Prostate gland (tissue), 2 donors: ENCODE results near the gene GANC. TPM values are rescaled to one million over a fixed set of nuclear protein-coding genes. Genes with fewer than 3 reads are reported as not detected.

ENCODE experiments used
- DNase-seq: peaks from one replicate; pipeline ENCODE4 v3.0.0-alpha.2; 2019; ENCODE audit warnings: low spot score
- H3K27ac ChIP-seq, 2 donors: fragments of 200-600 bp; sonication (generic); 2 replicates each; pipeline ENCODE4 v1.5.1; 2017 to 2019
- H3K27me3 ChIP-seq: fragments of 200-600 bp; sonication (generic); replicated peaks from 2 replicates; pipeline ENCODE4 v1.5.1; 2019; ENCODE audit not compliant: insufficient read depth
- H3K36me3 ChIP-seq, 2 donors: fragments of 200-600 bp; sonication (generic); 1 replicate in 1 of 2; 2 replicates in 1 of 2; pipeline versions ENCODE4 v1.5.1 to v1.8.1; 2017 to 2019
- H3K4me1 ChIP-seq: fragments of 200-600 bp; sonication (generic); replicated peaks from 2 replicates; pipeline ENCODE4 v1.5.1; 2019
- H3K4me3 ChIP-seq, 2 donors: fragments of 200-600 bp; sonication (generic); 2 replicates each; pipeline ENCODE4 v1.5.1; 2017 to 2019
- H3K9me3 ChIP-seq: fragments of 200-600 bp; sonication (generic); 2 replicates; pipeline ENCODE4 v1.5.1; 2017
- CTCF ChIP-seq, 4 experiments: fragments of 200-600 bp in 2 of 4; fragments of 450-650 bp in 2 of 4; sonication (generic) in 2 of 4; IDR thresholded peaks; 1 replicate in 3 of 4; 2 replicates in 1 of 4; pipeline ENCODE4 v1.5.1; 2016 to 2019; ENCODE audit warnings: antibody characterized with exemption in 4 of 4, mild to moderate bottlenecking in 2 of 4, moderate library complexity in 2 of 4
- POLR2A ChIP-seq: fragments of 450-650 bp; IDR thresholded peaks from one replicate; pipeline ENCODE4 v1.6.1; 2016; ENCODE audit warnings: antibody characterized with exemption, mild to moderate bottlenecking
- POLR2AphosphoS5 ChIP-seq: sonication (generic); formaldehyde crosslinking; IDR thresholded peaks from one replicate; pipeline ENCODE4 v1.6.1; 2017; ENCODE audit warnings: antibody characterized with exemption
- WGBS: methylation state at CpG from one replicate; pipeline ENCODE4 v1.1.5; 2018; 5-methylcytosine and 5-hydroxymethylcytosine counted together
- intact Hi-C: fragments of 100-400 bp; cut with DNase I; formaldehyde crosslinking; loops from one replicate; pipeline ENCODE4 v1.14.2; 2022
- total RNA-seq, 2 donors: library from RNA; depleted of rRNA; stranded (reverse); fragments of >200 nt; gene quantifications; one replicate each; pipeline ENCODE4 v1.1.0, GENCODE V29; 2016

The GANC gene
- total RNA-seq, 2 donors from 2014 or later: 10.2 to 38.7 TPM

DNA sequence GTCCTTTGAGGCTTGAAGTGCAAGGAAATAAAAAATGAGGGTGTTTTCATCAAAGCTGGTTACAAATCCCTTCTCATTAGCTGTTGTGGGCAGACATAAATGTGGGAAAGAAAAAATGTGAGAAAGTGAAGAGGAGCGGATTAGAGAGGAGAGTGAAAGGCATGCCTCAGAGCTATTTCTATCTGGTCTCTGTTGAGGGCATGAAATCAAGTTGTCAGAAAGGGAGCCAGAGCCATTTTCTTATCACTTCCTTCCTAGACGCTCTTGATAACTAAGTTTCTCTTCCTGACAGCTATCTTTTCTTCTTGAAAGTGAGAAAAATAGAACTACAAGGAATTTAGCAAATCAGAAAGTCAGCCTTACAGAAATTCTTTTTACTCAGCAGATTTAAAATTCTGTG is 65.5 kb downstream of the GANC start:
- no peaks in the 10 kb centered on the region for H3K4me1 ChIP-seq
- 72% methylated on average over 2 of the region's 2 CpGs for whole genome bisulfite sequencing
- peaks cover 0 to 2% of the 10 kb centered on the region in 2 donors for H3K36me3 ChIP-seq
- H3K27me3 ChIP-seq: no peaks in the 10 kb centered on the region
- H3K4me3 ChIP-seq: no peak overlapping the region
- H3K9me3 ChIP-seq: no peaks in the 10 kb centered on the region
- no peak for DNase-seq
- no peak overlapping the region for H3K27ac ChIP-seq
- no peak for TF ChIP-seq POLR2AphosphoS5
- no peak for TF ChIP-seq CTCF (IDR thresholded peaks at IDR 0.05)
- no peak for TF ChIP-seq POLR2A
- intact Hi-C loops: no loop called here

GRCh38 chr15:42343596-42344232 is 70.7 kb downstream of the GANC start:
- no peak for DNase-seq
- no peaks in the 10 kb centered on the region for H3K27me3 ChIP-seq
- H3K4me3 ChIP-seq: no peak overlapping the region
- no peaks in the 10 kb centered on the region for H3K9me3 ChIP-seq
- intact Hi-C loops: no loop called here
- TF ChIP-seq CTCF (IDR thresholded peaks at IDR 0.05): no peak
- no peak for TF ChIP-seq POLR2A
- no peak for TF ChIP-seq POLR2AphosphoS5
- peaks cover 0 to 4% of the 10 kb centered on the region in 2 donors for H3K36me3 ChIP-seq
- 92% methylated on average over 6 of the region's 6 CpGs for WGBS
- no peak overlapping the region for H3K27ac ChIP-seq
- no peaks in the 10 kb centered on the region for H3K4me1 ChIP-seq

DNA sequence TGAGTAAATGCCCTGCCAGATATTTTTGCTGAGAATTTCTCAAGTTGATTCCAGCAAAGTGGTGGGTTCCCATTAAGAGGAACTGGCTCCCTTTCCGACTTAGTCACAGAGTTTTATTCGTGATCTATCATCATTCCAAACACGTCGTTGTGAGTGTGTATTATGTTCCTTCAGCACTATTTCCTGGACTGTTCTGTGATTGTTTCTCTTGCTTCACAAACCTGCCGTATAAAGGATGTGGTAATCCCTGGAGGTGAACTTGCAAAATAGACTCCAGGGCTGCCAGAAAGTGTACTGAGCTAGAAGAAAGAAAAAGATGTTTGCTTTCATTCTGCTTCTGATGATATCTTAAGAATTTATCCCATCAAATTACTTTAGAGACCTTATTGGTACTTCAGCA is 71.8 kb downstream of the GANC start:
- 52% methylated on average over 5 of the region's 5 CpGs for WGBS
- peaks cover 0 to 4% of the 10 kb centered on the region in 2 donors for H3K36me3 ChIP-seq
- no peaks in the 10 kb centered on the region for H3K27me3 ChIP-seq
- no peak overlapping the region for H3K27ac ChIP-seq
- TF ChIP-seq POLR2A (no peak), POLR2AphosphoS5 (no peak), CTCF (IDR thresholded peaks at IDR 0.05) (no peak)
- no peaks in the 10 kb centered on the region for H3K4me1 ChIP-seq
- no peaks in the 10 kb centered on the region for H3K9me3 ChIP-seq
- intact Hi-C loops: no loop called here
- H3K4me3 ChIP-seq: no peak overlapping the region
- DNase-seq: no peak

DNA sequence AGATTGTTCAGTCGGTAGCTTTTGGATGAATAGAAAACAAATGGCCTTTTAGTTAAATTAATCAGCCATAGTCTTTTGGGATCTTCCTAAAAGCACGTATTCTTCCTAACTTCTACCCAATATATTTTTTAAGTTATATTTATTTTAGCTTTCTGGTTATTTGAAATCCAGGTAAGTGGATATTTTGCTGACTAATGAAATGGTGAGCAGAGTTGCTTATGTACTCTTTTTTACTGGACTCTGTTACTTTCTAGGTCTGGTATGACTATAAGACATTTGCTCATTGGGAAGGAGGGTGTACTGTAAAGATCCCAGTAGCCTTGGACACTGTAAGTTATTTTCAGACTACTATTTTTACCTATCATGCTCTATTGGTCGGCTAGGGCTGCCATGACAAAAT is 72.5 kb downstream of the GANC start:
- no peak for DNase-seq
- TF ChIP-seq POLR2A: no peak
- TF ChIP-seq CTCF (IDR thresholded peaks at IDR 0.05): no peak
- no peak for TF ChIP-seq POLR2AphosphoS5
- peaks cover 0 to 4% of the 10 kb centered on the region in 2 donors for H3K36me3 ChIP-seq
- H3K4me3 ChIP-seq: no peak overlapping the region
- intact Hi-C loops: no loop called here
- no peaks in the 10 kb centered on the region for H3K4me1 ChIP-seq
- H3K9me3 ChIP-seq: no peaks in the 10 kb centered on the region
- WGBS: 96% methylated on average over 3 of the region's 3 CpGs
- H3K27me3 ChIP-seq: no peaks in the 10 kb centered on the region
- no peak overlapping the region for H3K27ac ChIP-seq

DNA sequence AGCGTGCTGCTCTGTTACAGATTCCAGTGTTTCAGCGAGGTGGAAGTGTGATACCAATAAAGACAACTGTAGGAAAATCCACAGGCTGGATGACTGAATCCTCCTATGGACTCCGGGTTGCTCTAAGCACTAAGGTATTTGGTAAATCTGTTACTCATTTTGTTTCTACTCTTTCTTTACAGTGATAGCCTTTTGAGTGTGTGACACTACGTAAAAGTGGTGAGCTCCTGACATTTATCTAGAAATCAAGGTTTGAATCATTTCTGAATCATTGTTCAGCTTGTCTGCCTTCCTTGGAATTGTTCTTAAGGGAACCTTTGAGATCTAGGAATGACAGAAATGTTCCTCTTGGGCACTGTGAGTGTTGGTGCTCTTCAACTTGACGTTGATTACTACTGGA is 75.1 kb downstream of the GANC start:
- no peaks in the 10 kb centered on the region for H3K4me1 ChIP-seq
- DNase-seq: no peak
- no peaks in the 10 kb centered on the region for H3K9me3 ChIP-seq
- H3K4me3 ChIP-seq: no peak overlapping the region
- intact Hi-C loops: no loop called here
- H3K27me3 ChIP-seq: no peaks in the 10 kb centered on the region
- H3K27ac ChIP-seq: no peak overlapping the region
- WGBS: 92% methylated on average over 5 of the region's 5 CpGs
- no peak for TF ChIP-seq POLR2AphosphoS5
- no peak for TF ChIP-seq POLR2A
- no peak for TF ChIP-seq CTCF (IDR thresholded peaks at IDR 0.05)
- peaks cover 0 to 4% of the 10 kb centered on the region in 2 donors for H3K36me3 ChIP-seq
